Heart left ventricle (tissue), 13 donors: ENCODE measurements around the gene SERINC5.

Source experiments
- POLR2A ChIP-seq, 2 donors: fragments of 450-650 bp; IDR thresholded peaks; one replicate each; pipeline ENCODE4 v1.6.1; 2017; ENCODE audit warnings: antibody characterized with exemption in 2 of 2, mild to moderate bottlenecking in 2 of 2, moderate library complexity in 2 of 2
- TF ChIP-seq, protein P1 (sequence below), 12 donors: fragments of 200-600 bp; sonication (generic) in 4 of 12; IDR thresholded peaks; one replicate each; pipeline versions ENCODE4 v1.5.0 to v1.8.0; 2018 to 2022; ENCODE audit warnings: antibody characterized with exemption in 12 of 12, mild to moderate bottlenecking in 5 of 12
- donor health status: ischemic (EF 13 %, LVEDD 7.1; RV severe dilation, severe dysfunction).
- donor health status: DM: no; HTN: yes; CAD: no.
- donor health status: DM: no; HTN: no; CAD: no.
- donor health status: ischemic (EF 25% LVEDD 6.9; RV normal size, moderate dysfunction).
- donor health status: ischemic (EF 25% LVEDD 5.7; RV mildly dilated, moderate dysfunction).
- donor health status: ischemic (EF 35%, LVEDD 5.7; RV mildly dilated, moderate dysfunction).
- donor health status: nonischemic (EF 11% LVEDD 7.7; RV severe dilation, severe dysfunction).
- donor health status: DM: yes; HTN: yes; CAD: no.
- donor health status: PGD.
- donor health status: ischemic (EF 29% LVEDD 5.4; RV normal size, mild dysfunction).
- donor health status: nonischemic (EF 23%, LVEDD 6.1; RV moderate dilation, normal function).

DNA sequence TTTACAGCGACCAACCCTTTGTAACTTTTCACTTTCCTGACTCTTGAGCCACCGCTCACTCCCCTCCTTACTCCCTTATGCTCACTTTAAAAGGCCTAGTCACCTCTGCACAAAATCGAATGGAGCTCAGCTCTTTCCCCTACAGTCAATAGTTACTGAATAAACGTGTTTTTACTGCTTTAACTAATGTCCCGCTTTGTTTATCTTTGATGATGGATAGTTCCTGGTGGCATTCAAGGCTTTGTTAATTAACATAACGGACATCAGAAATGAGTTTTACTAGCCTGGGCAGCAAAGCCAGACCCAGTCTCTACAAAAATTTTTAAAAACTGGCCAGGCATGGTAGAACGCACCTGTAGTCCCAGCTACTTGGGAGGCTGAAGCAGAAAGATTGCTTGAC, 5.0 kb downstream of the SERINC5 start:
- TF ChIP-seq, protein P1, sequence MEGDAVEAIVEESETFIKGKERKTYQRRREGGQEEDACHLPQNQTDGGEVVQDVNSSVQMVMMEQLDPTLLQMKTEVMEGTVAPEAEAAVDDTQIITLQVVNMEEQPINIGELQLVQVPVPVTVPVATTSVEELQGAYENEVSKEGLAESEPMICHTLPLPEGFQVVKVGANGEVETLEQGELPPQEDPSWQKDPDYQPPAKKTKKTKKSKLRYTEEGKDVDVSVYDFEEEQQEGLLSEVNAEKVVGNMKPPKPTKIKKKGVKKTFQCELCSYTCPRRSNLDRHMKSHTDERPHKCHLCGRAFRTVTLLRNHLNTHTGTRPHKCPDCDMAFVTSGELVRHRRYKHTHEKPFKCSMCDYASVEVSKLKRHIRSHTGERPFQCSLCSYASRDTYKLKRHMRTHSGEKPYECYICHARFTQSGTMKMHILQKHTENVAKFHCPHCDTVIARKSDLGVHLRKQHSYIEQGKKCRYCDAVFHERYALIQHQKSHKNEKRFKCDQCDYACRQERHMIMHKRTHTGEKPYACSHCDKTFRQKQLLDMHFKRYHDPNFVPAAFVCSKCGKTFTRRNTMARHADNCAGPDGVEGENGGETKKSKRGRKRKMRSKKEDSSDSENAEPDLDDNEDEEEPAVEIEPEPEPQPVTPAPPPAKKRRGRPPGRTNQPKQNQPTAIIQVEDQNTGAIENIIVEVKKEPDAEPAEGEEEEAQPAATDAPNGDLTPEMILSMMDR (IDR thresholded peaks at IDR 0.05) = no peak
- TF ChIP-seq POLR2A (IDR thresholded peaks at IDR 0.05) = no peak
